Measurements from ENCODE around the gene FAM89A. TPM values are rescaled to one million over a fixed set of nuclear protein-coding genes. Genes with fewer than 3 reads are reported as not detected.

Gene FAM89A
- total RNA-seq, 1 experiment from 2014 or later: 1.5 TPM

DNA sequence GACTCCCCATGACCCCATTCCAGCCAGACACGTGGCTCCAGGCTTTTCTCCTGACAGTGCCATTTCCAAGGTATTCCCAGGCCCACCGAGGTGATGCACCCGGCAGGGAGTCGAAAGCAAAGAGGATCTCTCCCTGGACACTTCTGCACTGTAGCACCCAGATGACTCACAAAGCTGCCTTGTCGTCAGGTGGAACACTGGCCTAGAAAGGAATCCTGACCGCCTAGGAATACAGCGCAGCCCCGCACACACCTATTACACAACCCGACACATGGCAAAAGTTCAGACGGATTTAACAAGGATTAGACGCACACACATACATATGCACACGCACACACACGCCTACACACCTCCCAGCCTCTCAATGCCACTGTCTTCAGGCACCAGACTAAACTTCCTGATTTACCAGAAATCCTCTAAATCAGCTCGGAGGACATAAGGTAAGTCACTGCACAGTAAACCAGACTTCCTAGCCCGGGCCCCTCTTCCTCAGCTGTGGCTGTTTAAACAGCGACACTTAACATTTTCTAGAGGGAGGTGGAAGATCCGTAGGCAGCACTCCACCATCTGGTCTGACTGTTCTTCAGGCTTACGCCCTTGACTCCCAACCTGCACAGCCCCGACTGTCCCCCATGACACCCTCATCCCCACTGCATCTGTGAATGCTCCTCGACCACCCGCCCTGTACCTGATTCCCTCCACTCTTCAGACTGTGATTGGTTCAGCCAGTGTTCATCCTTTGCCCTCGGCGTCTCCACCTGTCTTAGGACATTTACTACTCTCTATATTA lies 12.7 kb downstream of the FAM89A start:
- Histone ChIP-seq H3K27me3 (ENCODE audit: insufficient read depth, low read length) (no peaks in the 10 kb centered on the region; the same call in 1 of the 2 replicates), H2BK5ac (ENCODE audit: insufficient read length, low read length) (no peak overlapping the region), H2AK5ac (ENCODE audit: insufficient read length, low read length) (no peak overlapping the region), H2AFZ (ENCODE audit: low read length) (no peak overlapping the region), H3K4me2 (ENCODE audit: insufficient read depth, insufficient read length, low read length) (no peak overlapping the region), H4K8ac (replicated peaks; ENCODE audit: insufficient read length, low read depth, low read length) (no peak overlapping the region), H3K56ac (ENCODE audit: insufficient read length, low read depth, low read length) (no peak overlapping the region), H2BK15ac (ENCODE audit: low read depth, low read length) (no peak overlapping the region), H3K18ac (ENCODE audit: insufficient read length, low read depth, low read length) (no peak overlapping the region), H3K9ac (ENCODE audit: extremely low read depth, insufficient read length, low read length) (no peak overlapping the region), H3K23me2 (ENCODE audit: insufficient read length, low read depth, low read length, poor library complexity, severe bottlenecking) (no peaks in the 10 kb centered on the region), H3K9me3 (ENCODE audit: control insufficient read depth, low read depth, low read length) (no peaks in the 10 kb centered on the region), H2BK12ac (ENCODE audit: insufficient read length, low read depth, low read length) (no peak overlapping the region), H2BK120ac (ENCODE audit: low read depth, low read length, poor library complexity, severe bottlenecking) (no peak overlapping the region), H3K4ac (ENCODE audit: low read depth, low read length) (no peak overlapping the region), H3K4me1 (ENCODE audit: insufficient read depth, low read length) (no peaks in the 10 kb centered on the region), H3K14ac (ENCODE audit: insufficient read depth, low read length) (no peak overlapping the region), H4K5ac (ENCODE audit: insufficient read length, low read depth, low read length) (no peak overlapping the region), H3T11ph (ENCODE audit: low read length) (no peak overlapping the region), H3K79me1 (ENCODE audit: insufficient read depth, low read depth, low read length, poor library complexity, severe bottlenecking) (no peaks in the 10 kb centered on the region), H3K27ac (ENCODE audit: insufficient read length, low read depth, low read length) (no peak overlapping the region), H3K23ac (ENCODE audit: insufficient read length, low read depth, low read length) (no peak overlapping the region), H3K79me2 (ENCODE audit: insufficient read depth, low read length) (no peaks in the 10 kb centered on the region), H4K91ac (ENCODE audit: insufficient read length, low read depth, low read length) (no peak overlapping the region), H2BK20ac (ENCODE audit: low read depth, low read length, poor library complexity, severe bottlenecking) (no peak overlapping the region), H4K20me1 (ENCODE audit: control insufficient read depth, insufficient read depth, insufficient read length) (no peaks in the 10 kb centered on the region)
- no peak for DNase-seq
- H3K27ac Mint-ChIP-seq: no peak overlapping the region; a peak in 1 of 7 replicates
- H3K36me3 Mint-ChIP-seq (ENCODE audit: insufficient read depth in 1 of 3, low read depth in 3 of 3): no peaks in the 10 kb centered on the region
- TF ChIP-seq, protein P1, sequence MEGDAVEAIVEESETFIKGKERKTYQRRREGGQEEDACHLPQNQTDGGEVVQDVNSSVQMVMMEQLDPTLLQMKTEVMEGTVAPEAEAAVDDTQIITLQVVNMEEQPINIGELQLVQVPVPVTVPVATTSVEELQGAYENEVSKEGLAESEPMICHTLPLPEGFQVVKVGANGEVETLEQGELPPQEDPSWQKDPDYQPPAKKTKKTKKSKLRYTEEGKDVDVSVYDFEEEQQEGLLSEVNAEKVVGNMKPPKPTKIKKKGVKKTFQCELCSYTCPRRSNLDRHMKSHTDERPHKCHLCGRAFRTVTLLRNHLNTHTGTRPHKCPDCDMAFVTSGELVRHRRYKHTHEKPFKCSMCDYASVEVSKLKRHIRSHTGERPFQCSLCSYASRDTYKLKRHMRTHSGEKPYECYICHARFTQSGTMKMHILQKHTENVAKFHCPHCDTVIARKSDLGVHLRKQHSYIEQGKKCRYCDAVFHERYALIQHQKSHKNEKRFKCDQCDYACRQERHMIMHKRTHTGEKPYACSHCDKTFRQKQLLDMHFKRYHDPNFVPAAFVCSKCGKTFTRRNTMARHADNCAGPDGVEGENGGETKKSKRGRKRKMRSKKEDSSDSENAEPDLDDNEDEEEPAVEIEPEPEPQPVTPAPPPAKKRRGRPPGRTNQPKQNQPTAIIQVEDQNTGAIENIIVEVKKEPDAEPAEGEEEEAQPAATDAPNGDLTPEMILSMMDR (conservative IDR thresholded peaks at IDR 0.05): no peak
- no peak overlapping the region for H3K4me3 Mint-ChIP-seq
- H3K4me1 Mint-ChIP-seq: peaks cover 8 to 11% of the 10 kb centered on the region in 2 experiments
- no CpG with 5 or more reads among the region's 23 CpGs for WGBS (ENCODE audit: extremely low coverage, insufficient read length, low lambda C conversion rate)
- no peaks in the 10 kb centered on the region for H3K9me3 Mint-ChIP-seq
- H3K27me3 Mint-ChIP-seq (ENCODE audit: low read depth): peaks cover 86% of the 10 kb centered on the region
